ENCODE measurements around the gene OPRL1.
"Not testable (repeated sequence)": the region's sequence is repeated elsewhere in the genome, so short reads cannot be mapped to it uniquely, and the experiment has no call there.

OPRL1 gene

GRCh38 chr20:64088586-64088985 lies 8.7 kb downstream of the OPRL1 start:
- not testable (repeated sequence) for DNase-seq

- DNase-seq, result peak; percentile 77
Measured at GRCh38 chr20:64090165-64090564, 10.3 kb downstream of the OPRL1 start.

- peak; percentile 42 for DNase-seq
Measured at GRCh38 chr20:64091340-64091739, 11.5 kb downstream of the OPRL1 start.

GRCh38 chr20:64091770-64092169 lies 11.9 kb downstream of the OPRL1 start:
- no peak for DNase-seq

- DNase-seq, result no peak
Measured at GRCh38 chr20:64092258-64093012, 12.6 kb downstream of the OPRL1 start.

GRCh38 chr20:64093013-64093503 lies 13.2 kb downstream of the OPRL1 start:
- DNase-seq, result no peak

GRCh38 chr20:64095455-64095854 lies 15.6 kb downstream of the OPRL1 start:
- DNase-seq, result no peak

- no peak for DNase-seq
Measured at GRCh38 chr20:64095927-64096326, 16.0 kb downstream of the OPRL1 start.

GRCh38 chr20:64096535-64096934 lies 16.7 kb downstream of the OPRL1 start:
- no peak for DNase-seq

GRCh38 chr20:64098471-64099013 lies 18.7 kb downstream of the OPRL1 start:
- DNase-seq, result no peak

- no peak for DNase-seq
Measured at GRCh38 chr20:64099086-64099786, 19.4 kb downstream of the OPRL1 start.

- DNase-seq, result no peak
Measured at GRCh38 chr20:64099880-64100565, 20.1 kb downstream of the OPRL1 start.

GRCh38 chr20:64100566-64100888 lies 20.6 kb downstream of the OPRL1 start:
- DNase-seq, result no peak

GRCh38 chr20:64100946-64101688 lies 21.2 kb downstream of the OPRL1 start:
- DNase-seq, result peak; percentile 10

GRCh38 chr20:64101731-64102621 lies 22.1 kb downstream of the OPRL1 start:
- DNase-seq, result peak; percentile 64

GRCh38 chr20:64102647-64103354 lies 22.9 kb downstream of the OPRL1 start:
- peak; percentile 33 for DNase-seq

GRCh38 chr20:64103871-64104666 lies 24.2 kb downstream of the OPRL1 start:
- DNase-seq, result no peak

- DNase-seq, result no peak
Measured at GRCh38 chr20:64104667-64105451, 25.0 kb downstream of the OPRL1 start.

GRCh38 chr20:64105846-64106434 lies 26.1 kb downstream of the OPRL1 start:
- DNase-seq, result no peak

Data from retina (tissue), 1 donor.